ENCODE results near the gene OPCML.

GRCh38 chr11:133212201-133212600 is 320.1 kb downstream of the OPCML start:
- TF ChIP-seq CTCF (IDR thresholded peaks at IDR 0.05), result no peak
- TF ChIP-seq POLR2AphosphoS5 (IDR thresholded peaks at IDR 0.05; ENCODE audit: low read depth, low read length), result no peak
- no peak for TF ChIP-seq REST (IDR thresholded peaks at IDR 0.05; ENCODE audit: insufficient read depth in 1 of 2, low read depth in 2 of 2, low read length in 1 of 2)
